ENCODE measurements around the gene TVP23A.
"Not testable (repeated sequence)": the region's sequence is repeated elsewhere in the genome, so short reads cannot be mapped to it uniquely, and the experiment has no call there.

Gene TVP23A

GRCh38 chr16:10741844-10742243 lies 76.8 kb downstream of the TVP23A start:
- ATAC-seq (ENCODE audit: low read depth) (no peak), DNase-seq (ENCODE audit: low spot score) (no peak)
- no peak overlapping the region for H3K27ac ChIP-seq (ENCODE audit: poor library complexity, severe bottlenecking)
- TF ChIP-seq, protein P1, sequence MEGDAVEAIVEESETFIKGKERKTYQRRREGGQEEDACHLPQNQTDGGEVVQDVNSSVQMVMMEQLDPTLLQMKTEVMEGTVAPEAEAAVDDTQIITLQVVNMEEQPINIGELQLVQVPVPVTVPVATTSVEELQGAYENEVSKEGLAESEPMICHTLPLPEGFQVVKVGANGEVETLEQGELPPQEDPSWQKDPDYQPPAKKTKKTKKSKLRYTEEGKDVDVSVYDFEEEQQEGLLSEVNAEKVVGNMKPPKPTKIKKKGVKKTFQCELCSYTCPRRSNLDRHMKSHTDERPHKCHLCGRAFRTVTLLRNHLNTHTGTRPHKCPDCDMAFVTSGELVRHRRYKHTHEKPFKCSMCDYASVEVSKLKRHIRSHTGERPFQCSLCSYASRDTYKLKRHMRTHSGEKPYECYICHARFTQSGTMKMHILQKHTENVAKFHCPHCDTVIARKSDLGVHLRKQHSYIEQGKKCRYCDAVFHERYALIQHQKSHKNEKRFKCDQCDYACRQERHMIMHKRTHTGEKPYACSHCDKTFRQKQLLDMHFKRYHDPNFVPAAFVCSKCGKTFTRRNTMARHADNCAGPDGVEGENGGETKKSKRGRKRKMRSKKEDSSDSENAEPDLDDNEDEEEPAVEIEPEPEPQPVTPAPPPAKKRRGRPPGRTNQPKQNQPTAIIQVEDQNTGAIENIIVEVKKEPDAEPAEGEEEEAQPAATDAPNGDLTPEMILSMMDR (IDR thresholded peaks at IDR 0.05; ENCODE audit: poor library complexity, severe bottlenecking) = no peak
- H3K27me3 ChIP-seq (ENCODE audit: insufficient read depth, poor library complexity, severe bottlenecking) = no peaks in the 10 kb centered on the region
- H3K4me1 ChIP-seq (ENCODE audit: insufficient read depth, poor library complexity, severe bottlenecking) = peaks cover 7% of the 10 kb centered on the region
- no peaks in the 10 kb centered on the region for H3K36me3 ChIP-seq (ENCODE audit: low read depth)
- H3K4me3 ChIP-seq (ENCODE audit: severe bottlenecking) = no peak overlapping the region
- no peaks in the 10 kb centered on the region for H3K9me3 ChIP-seq (ENCODE audit: severe bottlenecking)

GRCh38 chr16:10741249-10741648 lies 77.3 kb downstream of the TVP23A start:
- DNase-seq (ENCODE audit: low spot score); H3K4me3 ChIP-seq (ENCODE audit: severe bottlenecking); H3K27me3 ChIP-seq (ENCODE audit: insufficient read depth, poor library complexity, severe bottlenecking); H3K27ac ChIP-seq (ENCODE audit: poor library complexity, severe bottlenecking); H3K4me1 ChIP-seq (ENCODE audit: insufficient read depth, poor library complexity, severe bottlenecking); H3K36me3 ChIP-seq (ENCODE audit: low read depth); H3K9me3 ChIP-seq (ENCODE audit: severe bottlenecking); ATAC-seq (ENCODE audit: low read depth): not testable (repeated sequence)

DNA sequence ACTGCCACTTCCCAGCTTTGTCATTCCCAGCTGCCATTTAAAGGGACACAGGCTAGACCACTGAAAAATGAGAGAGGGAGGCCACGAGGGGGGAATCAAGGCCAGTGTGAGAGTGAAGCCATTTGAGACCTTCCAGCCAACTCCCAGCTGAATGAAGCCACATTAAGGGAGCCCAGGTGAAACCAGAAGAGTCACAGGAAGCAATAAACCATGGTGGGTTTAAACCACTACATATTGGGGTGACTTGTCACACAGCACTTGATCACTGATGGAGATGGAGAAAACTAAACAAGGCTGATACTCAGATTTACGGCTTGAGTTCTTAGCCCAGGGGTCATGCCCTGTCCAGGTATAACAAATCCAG lies 77.8 kb downstream of the TVP23A start:
- Histone ChIP-seq H3K4me3 (ENCODE audit: severe bottlenecking) (no peak overlapping the region), H3K27me3 (ENCODE audit: insufficient read depth, poor library complexity, severe bottlenecking) (no peaks in the 10 kb centered on the region), H3K27ac (ENCODE audit: poor library complexity, severe bottlenecking) (no peak overlapping the region), H3K36me3 (ENCODE audit: low read depth) (no peaks in the 10 kb centered on the region), H3K4me1 (ENCODE audit: insufficient read depth, poor library complexity, severe bottlenecking) (peaks cover 7% of the 10 kb centered on the region), H3K9me3 (ENCODE audit: severe bottlenecking) (no peaks in the 10 kb centered on the region)
- TF ChIP-seq, protein P1 (IDR thresholded peaks at IDR 0.05; ENCODE audit: poor library complexity, severe bottlenecking) = no peak
- DNase-seq (ENCODE audit: low spot score) (no peak), ATAC-seq (ENCODE audit: low read depth) (no peak)

DNA sequence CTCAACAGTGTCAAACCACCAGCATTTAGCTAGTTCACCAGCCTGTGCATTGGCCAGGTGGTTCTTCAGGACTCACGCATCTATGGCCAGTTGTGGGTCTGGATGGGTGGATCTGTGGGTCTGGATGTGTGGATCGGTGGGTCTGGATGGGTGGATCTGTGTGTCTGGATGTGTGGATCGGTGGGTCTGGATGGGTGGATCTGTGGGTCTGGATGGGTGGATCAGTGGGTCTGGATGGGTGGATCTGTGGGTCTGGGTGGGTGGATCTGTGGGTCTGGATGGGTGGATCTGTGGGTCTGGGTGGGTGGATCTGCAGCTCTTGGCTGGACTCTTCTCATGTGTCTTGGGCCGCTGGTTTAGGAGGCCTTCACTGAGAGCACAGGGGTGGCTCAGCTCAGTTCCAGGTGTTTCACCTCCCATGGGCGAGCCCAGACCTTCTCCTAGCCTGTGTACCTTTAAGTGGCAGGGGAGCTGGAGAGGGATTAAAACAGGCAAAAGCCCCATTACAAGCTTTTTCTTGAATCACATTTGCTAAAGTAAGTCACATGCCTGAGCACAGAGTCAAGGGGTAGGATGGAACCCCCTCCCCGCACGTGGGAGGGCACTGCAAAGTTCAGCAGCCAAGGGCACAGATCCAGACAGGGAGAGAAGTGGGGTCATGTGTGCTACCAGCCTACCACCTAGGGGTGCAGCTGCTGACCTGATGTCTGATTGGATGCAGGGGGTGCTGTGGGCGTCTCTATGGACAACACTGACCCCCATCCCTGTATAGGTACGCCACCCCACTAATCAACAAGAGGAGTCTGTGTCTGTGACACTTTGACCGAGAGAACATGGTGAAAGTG lies 78.4 kb downstream of the TVP23A start:
- DNase-seq (ENCODE audit: low spot score) = no peak
- TF ChIP-seq, protein P1 (IDR thresholded peaks at IDR 0.05; ENCODE audit: poor library complexity, severe bottlenecking) = no peak
- H3K9me3 ChIP-seq (ENCODE audit: severe bottlenecking) = no peaks in the 10 kb centered on the region
- no peaks in the 10 kb centered on the region for H3K27me3 ChIP-seq (ENCODE audit: insufficient read depth, poor library complexity, severe bottlenecking)
- no peak for ATAC-seq (ENCODE audit: low read depth)
- no peak overlapping the region for H3K27ac ChIP-seq (ENCODE audit: poor library complexity, severe bottlenecking)
- H3K36me3 ChIP-seq (ENCODE audit: low read depth) = no peaks in the 10 kb centered on the region
- H3K4me3 ChIP-seq (ENCODE audit: severe bottlenecking) = no peak overlapping the region
- peaks cover 7% of the 10 kb centered on the region for H3K4me1 ChIP-seq (ENCODE audit: insufficient read depth, poor library complexity, severe bottlenecking)

DNA sequence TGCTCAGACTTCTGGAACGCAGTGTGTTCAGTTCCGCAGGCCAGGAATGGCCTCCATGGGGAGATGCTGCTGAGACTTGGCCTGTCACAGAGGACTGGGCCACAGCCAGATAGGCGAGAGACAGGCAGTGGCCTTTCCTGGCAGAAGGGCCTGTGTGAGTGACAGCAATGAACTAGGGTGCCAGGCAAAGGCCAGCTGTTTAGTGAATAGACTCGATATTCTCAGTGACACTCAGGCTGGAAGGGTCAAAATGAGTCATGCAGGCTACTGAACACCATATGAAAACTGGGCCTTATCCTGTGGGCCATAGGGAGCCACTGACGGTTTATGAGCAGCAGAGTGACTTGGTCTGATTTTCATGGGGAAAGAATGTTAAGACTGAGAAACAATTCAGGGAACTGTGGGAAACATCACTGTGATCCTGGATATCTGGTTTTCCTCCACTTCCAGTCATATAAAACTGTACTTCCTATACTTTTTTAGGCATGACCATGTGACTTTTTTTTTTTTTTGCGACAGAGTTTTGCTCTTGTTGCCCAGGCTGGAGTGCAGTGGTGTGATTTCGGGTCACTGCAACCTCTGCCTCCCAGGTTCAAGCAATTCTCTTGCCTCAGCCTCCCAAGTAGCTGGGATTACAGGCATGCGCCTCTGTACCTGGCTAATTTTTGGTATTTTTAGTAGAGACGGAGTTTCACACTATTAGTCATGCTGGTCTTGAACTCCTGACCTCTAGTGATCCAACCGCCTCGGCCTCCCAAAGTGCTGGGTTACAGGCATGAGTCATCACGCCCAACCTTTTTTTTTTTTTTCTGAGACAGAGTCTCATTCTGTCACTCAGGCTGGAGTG lies 80.1 kb downstream of the TVP23A start:
- Histone ChIP-seq H3K4me1 (ENCODE audit: insufficient read depth, poor library complexity, severe bottlenecking) (peaks cover 7% of the 10 kb centered on the region), H3K9me3 (ENCODE audit: severe bottlenecking) (no peaks in the 10 kb centered on the region), H3K4me3 (ENCODE audit: severe bottlenecking) (no peak overlapping the region), H3K27me3 (ENCODE audit: insufficient read depth, poor library complexity, severe bottlenecking) (no peaks in the 10 kb centered on the region), H3K36me3 (ENCODE audit: low read depth) (no peaks in the 10 kb centered on the region), H3K27ac (ENCODE audit: poor library complexity, severe bottlenecking) (peak overlapping the region; percentile 26)
- ATAC-seq (ENCODE audit: low read depth) = peak; percentile 65
- TF ChIP-seq, protein P1 (IDR thresholded peaks at IDR 0.05; ENCODE audit: poor library complexity, severe bottlenecking) = no peak
- DNase-seq (ENCODE audit: low spot score) = peak; percentile 78
